Fibroblast of skin of right biceps (primary cell): Measurements from ENCODE around the gene PPP1R12A.

Experiments used
- DNase-seq: peaks from one replicate; pipeline ENCODE4 v3.0.0-alpha.2; 2013

The PPP1R12A gene

GRCh38 chr12:79841248-79841877 is 93.5 kb downstream of the PPP1R12A start:
- no peak for DNase-seq

- no peak for DNase-seq
These were observed 96.5 kb downstream of the PPP1R12A start for GRCh38 chr12:79838359-79838758.

- DNase-seq: no peak
These were observed 97.3 kb downstream of the PPP1R12A start for GRCh38 chr12:79837575-79837974.

DNA sequence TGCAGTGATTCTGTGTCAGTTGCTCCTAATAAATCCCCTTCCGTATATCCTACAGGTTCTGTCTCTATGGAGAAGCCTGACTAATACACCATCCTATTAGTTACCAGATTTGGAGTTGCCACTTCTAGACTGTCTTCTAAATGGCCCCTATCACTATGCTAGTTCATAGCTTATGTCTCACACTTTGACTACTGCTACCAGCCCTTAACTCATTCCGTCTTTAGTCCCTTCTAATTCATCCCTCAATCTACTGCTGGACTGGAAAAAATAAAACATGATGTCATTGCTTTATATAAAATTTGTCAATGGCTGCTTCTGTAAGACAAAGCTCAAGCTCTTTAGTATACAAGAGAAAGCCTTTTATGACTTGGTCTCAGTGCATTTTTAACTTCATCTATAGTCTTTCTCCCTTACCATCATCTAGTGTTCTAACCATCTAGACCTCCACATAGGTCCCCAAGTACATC is 99.5 kb downstream of the PPP1R12A start:
- no peak for DNase-seq

- no peak for DNase-seq
These were observed 100.1 kb downstream of the PPP1R12A start for GRCh38 chr12:79834712-79835376.

DNA sequence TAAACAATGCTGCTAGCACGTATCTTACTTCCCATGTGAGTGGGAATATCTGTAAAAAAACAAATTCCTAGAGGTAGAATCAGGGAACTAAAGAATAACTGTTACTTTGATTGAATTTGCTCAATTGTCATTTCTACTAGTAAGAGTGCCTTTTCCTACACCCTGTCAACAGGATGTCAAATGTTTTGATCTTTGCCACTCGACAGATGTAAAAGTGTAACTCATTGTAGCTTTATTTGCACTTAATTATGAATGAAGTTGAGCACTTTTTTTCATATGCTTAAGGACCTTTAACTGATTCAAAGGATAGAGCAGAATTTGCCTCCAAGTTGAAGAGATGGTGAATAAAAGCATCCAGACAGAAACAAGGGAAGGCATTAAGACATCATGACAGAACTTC is 104.5 kb downstream of the PPP1R12A start:
- no peak for DNase-seq

- no peak for DNase-seq
These were observed 106.0 kb downstream of the PPP1R12A start for GRCh38 chr12:79828924-79829323.

DNA sequence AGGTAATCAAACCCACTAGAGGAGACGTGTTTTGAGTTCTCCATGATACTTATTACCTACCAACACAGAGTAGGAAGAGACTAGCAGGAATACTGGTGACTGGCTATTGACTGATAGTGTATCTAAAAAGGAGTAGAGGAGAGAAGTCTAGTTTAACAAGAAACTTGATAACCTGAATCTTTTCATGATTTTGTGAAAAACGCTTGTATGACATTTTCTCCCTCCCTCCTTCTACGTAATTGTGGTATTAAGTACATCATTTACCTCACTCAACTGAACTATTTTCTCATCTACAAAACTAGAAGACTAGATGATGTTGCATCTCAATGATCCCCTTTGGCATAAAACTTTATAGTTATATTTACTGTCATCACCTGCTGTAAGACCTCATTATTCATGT is 107.4 kb downstream of the PPP1R12A start:
- DNase-seq: no peak

DNA sequence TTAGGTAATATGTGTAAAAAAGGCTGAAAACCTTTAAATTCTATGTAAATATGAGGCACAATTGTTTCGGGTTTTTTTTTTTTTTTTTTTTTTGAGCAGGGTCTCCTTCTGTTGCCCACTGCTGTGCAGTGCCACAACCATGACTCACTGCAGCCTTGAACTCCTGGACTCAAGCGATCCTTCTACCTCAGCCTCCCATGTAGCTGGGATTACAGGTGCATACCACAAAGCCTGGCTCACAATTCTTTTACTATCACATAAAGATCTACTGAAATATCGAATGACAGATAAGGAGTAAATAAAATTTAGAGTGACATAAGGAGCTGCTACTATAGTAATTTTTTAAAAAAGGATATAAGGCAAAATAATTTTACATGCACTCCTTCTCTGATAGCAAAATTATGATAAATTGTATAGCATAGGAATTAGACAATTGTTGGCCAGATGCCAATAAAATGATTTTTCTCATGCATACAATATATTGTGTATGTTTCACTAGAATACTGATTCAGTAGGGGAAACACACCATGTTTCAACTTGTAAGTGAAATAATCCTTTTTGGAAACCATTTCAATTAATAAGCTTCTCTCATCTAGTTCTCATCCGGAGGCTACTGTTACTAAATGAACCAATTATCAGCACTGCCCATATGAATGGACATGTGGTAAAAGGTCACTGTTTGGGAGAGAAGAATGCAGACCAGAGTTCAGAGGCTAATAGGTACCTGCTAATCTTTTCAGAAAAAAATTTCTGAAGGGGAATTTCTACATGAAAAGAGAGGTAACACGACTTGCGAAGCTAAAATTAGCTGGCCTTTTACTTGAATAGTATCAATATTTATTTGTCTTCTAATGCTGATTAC is 108.4 kb downstream of the PPP1R12A start:
- no peak for DNase-seq

DNA sequence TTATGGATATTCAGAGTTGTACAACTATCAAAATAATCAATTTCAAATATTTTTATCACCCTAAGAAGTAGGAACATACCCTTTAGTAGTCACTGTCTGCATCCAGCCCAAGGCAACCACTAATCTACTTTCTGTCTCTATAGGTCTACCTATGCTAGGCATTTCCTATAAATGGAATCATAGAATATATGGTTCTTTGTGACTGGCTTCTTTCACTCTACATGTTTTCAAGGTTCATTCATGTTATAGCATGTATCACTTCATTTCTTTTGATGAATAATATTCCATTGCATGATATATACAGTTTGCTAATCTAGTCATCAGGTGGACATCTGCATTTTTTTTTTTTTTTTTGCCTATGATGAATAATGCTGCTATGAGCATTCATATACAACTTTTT is 112.4 kb downstream of the PPP1R12A start:
- DNase-seq: no peak

- DNase-seq: no peak
These were observed 116.0 kb downstream of the PPP1R12A start for GRCh38 chr12:79818856-79819255.

GRCh38 chr12:79784366-79785065 is 150.4 kb downstream of the PPP1R12A start:
- peak; percentile 65 for DNase-seq

- DNase-seq: peak; percentile 60
These were observed 152.6 kb downstream of the PPP1R12A start for GRCh38 chr12:79782172-79782900.

- peak; percentile 10 for DNase-seq
These were observed 156.0 kb downstream of the PPP1R12A start for GRCh38 chr12:79778802-79779448.

- DNase-seq: peak; percentile 54
These were observed 158.8 kb downstream of the PPP1R12A start for GRCh38 chr12:79776111-79776510.

DNA sequence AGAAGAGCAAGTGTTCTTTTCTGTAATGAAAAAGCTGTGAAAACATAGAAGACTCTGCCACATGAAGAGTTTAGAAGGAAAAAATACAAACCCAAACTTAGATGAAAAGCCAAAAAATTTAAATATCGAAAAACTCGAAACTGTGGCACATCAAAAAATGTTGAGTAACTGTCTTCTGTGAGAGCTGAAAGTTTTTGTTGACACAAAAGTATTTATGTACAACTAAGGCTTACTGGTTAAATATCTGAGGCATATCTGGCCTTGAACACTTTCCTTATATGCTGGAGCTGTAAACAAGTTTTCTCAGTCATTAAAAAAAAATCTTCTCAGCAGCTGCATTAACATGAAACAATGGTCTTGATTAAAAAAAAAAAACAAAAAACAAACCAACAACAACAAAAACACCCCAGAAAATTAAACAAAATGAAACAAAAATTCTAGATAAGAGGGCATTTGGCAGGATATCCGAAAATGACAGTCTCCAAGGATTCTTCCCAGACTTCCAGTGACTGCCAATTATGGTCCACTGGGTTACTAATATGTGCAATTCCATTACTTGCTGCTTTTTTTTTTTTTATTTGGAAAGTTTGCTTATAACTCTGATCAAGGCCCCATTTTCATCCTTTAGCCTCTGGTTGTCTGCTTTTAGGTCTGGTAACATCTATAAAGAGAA is 159.4 kb downstream of the PPP1R12A start:
- no peak for DNase-seq

GRCh38 chr12:79773896-79774295 is 161.0 kb downstream of the PPP1R12A start:
- no peak for DNase-seq

GRCh38 chr12:79769860-79770485 is 164.9 kb downstream of the PPP1R12A start:
- no peak for DNase-seq

DNA sequence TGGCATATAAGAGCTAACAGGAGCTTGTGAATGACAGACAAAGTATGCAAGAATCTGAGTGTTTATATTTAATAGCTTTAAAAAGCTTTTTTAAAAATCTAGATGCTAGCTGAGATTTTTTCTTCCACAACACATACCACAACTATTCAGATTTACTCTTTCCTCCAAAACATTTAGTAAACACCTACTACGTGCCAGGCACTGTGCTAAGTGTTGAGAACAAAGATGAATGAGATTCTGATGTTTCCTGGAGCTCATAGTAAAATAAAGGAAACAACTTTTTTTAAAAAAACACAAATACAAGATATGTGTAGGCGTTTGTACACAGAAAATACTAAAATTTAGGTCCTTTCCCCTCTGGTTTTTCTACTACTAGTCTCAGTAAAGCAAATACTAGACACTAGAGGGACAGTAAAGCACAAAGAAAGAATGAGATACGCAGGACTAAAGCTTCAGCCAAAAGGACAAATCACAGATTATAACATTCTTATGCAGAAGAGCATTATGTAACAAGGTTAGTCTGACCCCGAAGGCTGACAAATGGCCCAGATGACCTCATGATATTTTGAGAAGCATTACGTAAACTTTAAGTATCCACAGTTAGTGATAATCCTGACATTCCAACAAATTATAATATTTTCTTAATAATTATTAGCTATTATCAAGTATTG is 165.6 kb downstream of the PPP1R12A start:
- no peak for DNase-seq
